Measurements from ENCODE around the gene INPP1.
"Not testable (repeated sequence)": the region's sequence is repeated elsewhere in the genome, so short reads cannot be mapped to it uniquely, and the experiment has no call there.

The INPP1 gene

GRCh38 chr2:190311893-190312634 is 31.3 kb upstream of the INPP1 start:
- DNase-seq (ENCODE audit: low spot score): no peak
- no peak for TF ChIP-seq CTCF (IDR thresholded peaks at IDR 0.05; ENCODE audit: extremely low read depth, insufficient read depth, missing control alignments)
- in situ Hi-C loops (cut with MboI; ENCODE audit: low pct_unique_long_range_greater_than_20kb, low sequenced_read_pairs, unreplicated experiment): no loop called here

GRCh38 chr2:190312635-190313025 is 30.8 kb upstream of the INPP1 start:
- DNase-seq (ENCODE audit: low spot score); in situ Hi-C loops (cut with MboI; ENCODE audit: low pct_unique_long_range_greater_than_20kb, low sequenced_read_pairs, unreplicated experiment): not testable (repeated sequence)

- in situ Hi-C loops (cut with MboI; ENCODE audit: low pct_unique_long_range_greater_than_20kb, low sequenced_read_pairs, unreplicated experiment): no loop called here
- no peak for DNase-seq (ENCODE audit: low spot score)
- TF ChIP-seq CTCF (IDR thresholded peaks at IDR 0.05; ENCODE audit: extremely low read depth, insufficient read depth, missing control alignments): no peak
These were observed 29.5 kb upstream of the INPP1 start for GRCh38 chr2:190313880-190314279.

- TF ChIP-seq CTCF (IDR thresholded peaks at IDR 0.05; ENCODE audit: extremely low read depth, insufficient read depth, missing control alignments): no peak
- DNase-seq (ENCODE audit: low spot score): no peak
- in situ Hi-C loops (cut with MboI; ENCODE audit: low pct_unique_long_range_greater_than_20kb, low sequenced_read_pairs, unreplicated experiment): no loop called here
These were observed 28.1 kb upstream of the INPP1 start for GRCh38 chr2:190315273-190315672.

- DNase-seq (ENCODE audit: low spot score): no peak
- TF ChIP-seq CTCF (IDR thresholded peaks at IDR 0.05; ENCODE audit: extremely low read depth, insufficient read depth, missing control alignments): no peak
- in situ Hi-C loops (cut with MboI; ENCODE audit: low pct_unique_long_range_greater_than_20kb, low sequenced_read_pairs, unreplicated experiment): no loop called here
These were observed 24.9 kb upstream of the INPP1 start for GRCh38 chr2:190318514-190318913.

GRCh38 chr2:190318931-190319554 is 24.3 kb upstream of the INPP1 start:
- no peak for TF ChIP-seq CTCF (IDR thresholded peaks at IDR 0.05; ENCODE audit: extremely low read depth, insufficient read depth, missing control alignments)
- in situ Hi-C loops (cut with MboI; ENCODE audit: low pct_unique_long_range_greater_than_20kb, low sequenced_read_pairs, unreplicated experiment): no loop called here

More at GRCh38 chr2:190318931-190319554, 24.3 kb upstream of the INPP1 start:
- DNase-seq (ENCODE audit: low spot score): no peak
